Vagina (tissue), 2 donors: ENCODE data around the gene GREB1. TPM values are rescaled to one million over a fixed set of nuclear protein-coding genes. Genes with fewer than 3 reads are reported as not detected.

Source experiments
- DNase-seq, 2 donors: peaks; one replicate each; pipeline ENCODE4 v3.0.0-alpha.2; 2017; ENCODE audit errors: extremely low spot score in 2 of 2
- H3K27ac ChIP-seq: fragments of 200-600 bp; sonication (generic); one replicate; pipeline ENCODE4 v1.5.1; 2019
- H3K27me3 ChIP-seq: fragments of 200-600 bp; sonication (generic); one replicate; pipeline ENCODE4 v1.5.1; 2019
- H3K36me3 ChIP-seq, 2 donors: fragments of 200-600 bp; sonication (generic); one replicate each; pipeline ENCODE4 v1.5.1; 2017 to 2019
- H3K4me1 ChIP-seq: fragments of 200-600 bp; sonication (generic); one replicate; pipeline ENCODE4 v1.5.1; 2019
- H3K4me3 ChIP-seq, 2 donors: fragments of 200-600 bp; sonication (generic); 1 replicate in 1 of 2; 2 replicates in 1 of 2; pipeline ENCODE4 v1.5.1; 2016 to 2019
- H3K9me3 ChIP-seq: fragments of 200-600 bp; sonication (generic); one replicate; pipeline ENCODE4 v1.5.1; 2019
- POLR2A ChIP-seq, 2 donors: fragments of 450-650 bp; IDR thresholded peaks; one replicate each; pipeline ENCODE4 v1.6.1; 2017; ENCODE audit warnings: antibody characterized with exemption in 2 of 2, mild to moderate bottlenecking in 2 of 2, moderate library complexity in 2 of 2
- POLR2AphosphoS5 ChIP-seq, 2 donors: sonication (generic); formaldehyde crosslinking; IDR thresholded peaks; one replicate each; pipeline ENCODE4 v1.9.0; 2017; ENCODE audit warnings: antibody characterized with exemption in 2 of 2, mild to moderate bottlenecking in 2 of 2, low read depth in 1 of 2; ENCODE audit not compliant: insufficient read depth in 1 of 2
- intact Hi-C: fragments of 100-400 bp; cut with DNase I; formaldehyde crosslinking; loops from one replicate; pipeline ENCODE4 v1.15.1; 2023
- total RNA-seq: library from RNA; depleted of rRNA; stranded (reverse); fragments of >200 nt; gene quantifications from one replicate; pipeline ENCODE4 v1.2.3, GENCODE V29; 2016
- TF ChIP-seq, protein P1 (sequence below), 3 experiments: fragments of 450-650 bp in 2 of 3; fragments of 200-600 bp in 1 of 3; sonication (generic) in 1 of 3; IDR thresholded peaks; one replicate each; pipeline ENCODE4 v1.5.1; 2017 to 2019; ENCODE audit warnings: antibody characterized with exemption in 3 of 3, mild to moderate bottlenecking in 2 of 3, moderate library complexity in 2 of 3

GREB1 gene
- total RNA-seq, 1 donor from 2014 or later, result 35.4 TPM

DNA sequence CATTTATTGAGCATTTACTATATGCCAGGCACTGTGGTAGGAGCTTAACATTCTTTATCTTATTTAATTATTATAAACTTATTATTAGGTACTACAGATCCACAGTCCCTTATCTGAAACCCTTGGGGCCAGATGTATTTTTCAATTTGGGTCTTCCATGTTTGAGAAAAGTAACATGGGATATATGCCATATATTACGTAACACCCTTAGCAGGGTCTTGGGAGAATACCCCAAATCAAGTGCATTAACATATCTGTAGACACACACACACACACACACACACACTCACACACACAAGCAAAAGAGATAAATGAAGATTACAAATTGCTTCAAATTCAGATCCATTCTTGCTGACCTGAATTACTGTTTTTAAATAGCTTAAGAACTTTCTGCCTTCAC, 122.4 kb downstream of the GREB1 start:
- DNase-seq, result no peak
- H3K9me3 ChIP-seq, result no peaks in the 10 kb centered on the region
- H3K27me3 ChIP-seq, result no peaks in the 10 kb centered on the region
- no peaks in the 10 kb centered on the region for H3K4me1 ChIP-seq
- H3K36me3 ChIP-seq, result no peaks in the 10 kb centered on the region
- no peak overlapping the region for H3K27ac ChIP-seq
- TF ChIP-seq POLR2A (IDR thresholded peaks at IDR 0.05), result no peak
- TF ChIP-seq, protein P1, sequence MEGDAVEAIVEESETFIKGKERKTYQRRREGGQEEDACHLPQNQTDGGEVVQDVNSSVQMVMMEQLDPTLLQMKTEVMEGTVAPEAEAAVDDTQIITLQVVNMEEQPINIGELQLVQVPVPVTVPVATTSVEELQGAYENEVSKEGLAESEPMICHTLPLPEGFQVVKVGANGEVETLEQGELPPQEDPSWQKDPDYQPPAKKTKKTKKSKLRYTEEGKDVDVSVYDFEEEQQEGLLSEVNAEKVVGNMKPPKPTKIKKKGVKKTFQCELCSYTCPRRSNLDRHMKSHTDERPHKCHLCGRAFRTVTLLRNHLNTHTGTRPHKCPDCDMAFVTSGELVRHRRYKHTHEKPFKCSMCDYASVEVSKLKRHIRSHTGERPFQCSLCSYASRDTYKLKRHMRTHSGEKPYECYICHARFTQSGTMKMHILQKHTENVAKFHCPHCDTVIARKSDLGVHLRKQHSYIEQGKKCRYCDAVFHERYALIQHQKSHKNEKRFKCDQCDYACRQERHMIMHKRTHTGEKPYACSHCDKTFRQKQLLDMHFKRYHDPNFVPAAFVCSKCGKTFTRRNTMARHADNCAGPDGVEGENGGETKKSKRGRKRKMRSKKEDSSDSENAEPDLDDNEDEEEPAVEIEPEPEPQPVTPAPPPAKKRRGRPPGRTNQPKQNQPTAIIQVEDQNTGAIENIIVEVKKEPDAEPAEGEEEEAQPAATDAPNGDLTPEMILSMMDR (IDR thresholded peaks at IDR 0.05), result no peak
- no peak for TF ChIP-seq POLR2AphosphoS5 (IDR thresholded peaks at IDR 0.05; ENCODE audit: insufficient read depth in 1 of 2, low read depth in 1 of 2)
- intact Hi-C loops, result no loop called here
- H3K4me3 ChIP-seq, result no peak overlapping the region

DNA sequence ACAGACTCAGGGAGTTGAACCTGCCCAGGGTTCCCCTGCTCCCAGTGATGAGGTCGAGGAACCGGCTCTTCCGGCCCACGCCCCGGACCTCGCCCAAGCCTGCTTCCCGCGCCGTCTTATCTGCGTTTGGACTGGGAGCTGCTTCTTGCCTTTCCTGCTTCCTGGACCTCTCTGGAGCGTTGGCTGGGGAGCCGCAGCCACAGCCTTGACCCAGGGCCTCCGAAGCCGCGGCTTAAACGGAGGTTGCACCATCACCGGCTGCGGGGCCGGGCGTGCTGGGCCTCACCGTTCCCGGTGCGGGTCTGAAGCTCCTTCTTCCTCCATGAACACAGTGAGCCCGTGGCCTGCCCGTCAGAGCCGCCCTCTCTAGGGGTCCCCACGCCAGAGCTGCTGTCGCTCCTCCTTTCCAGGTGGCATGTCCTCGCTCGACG, 122.8 kb downstream of the GREB1 start:
- Histone ChIP-seq H3K9me3 (no peaks in the 10 kb centered on the region), H3K27me3 (no peaks in the 10 kb centered on the region), H3K27ac (no peak overlapping the region), H3K4me1 (no peaks in the 10 kb centered on the region), H3K36me3 (no peaks in the 10 kb centered on the region), H3K4me3 (no peak overlapping the region)
- intact Hi-C loops, result no loop called here
- TF ChIP-seq POLR2A (IDR thresholded peaks at IDR 0.05) (no peak), POLR2AphosphoS5 (IDR thresholded peaks at IDR 0.05; ENCODE audit: insufficient read depth in 1 of 2, low read depth in 1 of 2) (peak in 1 of 2 donors; percentile 14)
- DNase-seq, result no peak

DNA sequence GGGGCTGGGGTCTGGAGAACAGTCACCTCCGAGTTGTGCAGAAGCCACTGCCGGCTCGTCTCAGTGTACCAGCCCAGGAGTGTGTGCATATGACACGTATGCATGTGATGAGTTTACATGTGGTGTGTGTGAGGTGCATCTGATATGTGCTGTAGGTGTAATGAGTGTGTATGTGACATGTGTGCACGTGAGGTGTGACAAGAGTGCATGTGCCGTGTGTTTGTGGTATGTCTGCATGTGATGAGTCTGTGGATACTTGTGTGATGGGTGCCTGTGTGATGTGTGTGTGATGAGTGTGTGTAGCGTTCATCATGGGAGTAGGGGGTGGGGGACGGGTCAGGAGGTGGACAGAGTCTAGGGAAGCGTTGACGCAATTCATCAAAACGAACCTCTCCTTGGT, 123.3 kb downstream of the GREB1 start:
- no peaks in the 10 kb centered on the region for H3K36me3 ChIP-seq
- no peak overlapping the region for H3K27ac ChIP-seq
- intact Hi-C loops, result no loop called here
- no peaks in the 10 kb centered on the region for H3K27me3 ChIP-seq
- DNase-seq, result no peak
- no peaks in the 10 kb centered on the region for H3K9me3 ChIP-seq
- TF ChIP-seq, protein P1 (IDR thresholded peaks at IDR 0.05), result no peak
- H3K4me1 ChIP-seq, result no peaks in the 10 kb centered on the region
- H3K4me3 ChIP-seq, result no peak overlapping the region

DNA sequence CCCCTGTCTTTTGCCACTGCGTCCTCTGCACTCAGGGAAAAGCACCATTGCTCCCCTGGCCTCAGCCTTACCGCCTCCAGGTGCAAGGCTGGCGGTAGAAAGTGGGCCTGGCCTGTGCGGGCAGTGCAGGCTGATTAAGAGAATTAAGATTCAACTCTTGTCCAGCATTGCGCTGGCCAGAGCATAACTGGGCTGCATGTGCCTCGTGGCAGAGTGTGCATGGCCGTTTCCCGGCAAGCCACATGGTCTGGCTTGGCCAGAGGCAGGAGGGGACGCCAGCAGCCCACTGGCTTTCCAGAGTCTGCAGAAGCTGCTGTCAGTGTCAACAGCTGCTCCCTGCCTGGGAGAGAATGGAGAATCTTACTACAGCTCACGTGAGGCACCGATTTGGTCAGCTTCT, 123.8 kb downstream of the GREB1 start:
- Histone ChIP-seq H3K36me3 (no peaks in the 10 kb centered on the region), H3K9me3 (no peaks in the 10 kb centered on the region), H3K27ac (no peak overlapping the region), H3K27me3 (no peaks in the 10 kb centered on the region), H3K4me1 (no peaks in the 10 kb centered on the region), H3K4me3 (no peak overlapping the region)
- intact Hi-C loops, result no loop called here
- TF ChIP-seq, protein P1 (IDR thresholded peaks at IDR 0.05), result no peak
- TF ChIP-seq POLR2A (IDR thresholded peaks at IDR 0.05), result no peak
- no peak for TF ChIP-seq POLR2AphosphoS5 (IDR thresholded peaks at IDR 0.05; ENCODE audit: insufficient read depth in 1 of 2, low read depth in 1 of 2)
- no peak for DNase-seq

DNA sequence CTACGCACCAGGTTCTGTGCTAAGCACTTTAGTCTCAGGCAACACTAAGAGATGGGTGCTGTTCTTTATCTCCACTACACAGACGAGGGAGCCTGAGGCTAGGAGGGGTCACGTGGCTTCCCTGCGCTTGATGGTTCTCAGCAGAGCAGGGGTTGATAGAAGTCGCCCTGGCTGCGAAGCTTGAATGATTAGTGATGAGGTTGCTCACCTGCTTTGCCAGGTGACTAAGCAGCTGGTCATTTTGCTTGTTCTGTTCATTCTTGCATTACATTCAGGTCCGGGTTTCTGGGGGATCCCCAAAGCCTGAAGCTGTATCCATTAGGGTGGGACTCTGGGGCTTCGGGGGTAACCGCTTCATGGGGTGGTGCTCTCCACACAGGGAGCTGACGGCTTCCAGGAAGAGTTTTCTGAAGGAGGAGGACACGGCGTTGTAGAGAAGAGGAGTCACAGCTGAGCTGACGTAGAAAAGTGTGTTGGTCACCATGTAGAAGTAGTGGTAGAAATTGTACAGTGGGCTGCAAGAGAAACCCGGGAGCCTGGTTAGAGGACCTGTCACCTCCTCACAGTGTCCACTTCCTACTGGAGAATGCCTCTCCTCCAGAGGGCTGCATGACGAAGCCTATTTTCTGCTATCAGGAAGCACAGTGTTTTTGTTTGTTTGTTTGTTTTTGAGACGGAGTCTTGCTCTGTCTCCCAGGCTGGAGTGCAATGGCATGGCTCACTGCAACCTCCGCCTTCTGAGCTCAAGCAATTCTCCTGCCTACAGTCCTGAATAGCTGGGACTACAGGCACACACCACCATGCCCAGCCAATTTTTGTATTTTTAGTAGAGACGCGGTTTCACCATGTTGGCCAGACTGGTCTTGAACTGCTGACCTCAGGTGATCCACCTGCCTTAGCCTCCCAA, 124.6 kb downstream of the GREB1 start:
- H3K27me3 ChIP-seq, result no peaks in the 10 kb centered on the region
- H3K4me1 ChIP-seq, result no peaks in the 10 kb centered on the region
- intact Hi-C loops, result no loop called here
- peak in 1 of 2 donors; percentile 67 for DNase-seq
- no peak overlapping the region for H3K27ac ChIP-seq
- TF ChIP-seq POLR2A (IDR thresholded peaks at IDR 0.05), result no peak
- TF ChIP-seq POLR2AphosphoS5 (IDR thresholded peaks at IDR 0.05; ENCODE audit: insufficient read depth in 1 of 2, low read depth in 1 of 2), result no peak
- TF ChIP-seq, protein P1 (IDR thresholded peaks at IDR 0.05), result no peak
- H3K4me3 ChIP-seq, result no peak overlapping the region
- H3K9me3 ChIP-seq, result no peaks in the 10 kb centered on the region
- no peaks in the 10 kb centered on the region for H3K36me3 ChIP-seq
